DOHH2 (cell line): Measurements from ENCODE around the gene MAGI1.

Experiments
- CTCF ChIP-seq: fragments of 200-600 bp; sonication (generic); IDR thresholded peaks from one replicate; pipeline ENCODE4 v1.5.1; 2014; ENCODE audit warnings: antibody characterized with exemption, mild to moderate bottlenecking, low read depth, low read length; ENCODE audit not compliant: poor library complexity, severe bottlenecking
- EZH2phosphoT487 ChIP-seq: fragments of 200-600 bp; sonication (generic); IDR thresholded peaks from 2 replicates; pipeline ENCODE4 v1.6.1; 2017; ENCODE audit warnings: borderline replicate concordance, mild to moderate bottlenecking, antibody characterized with exemption, low read length, moderate library complexity, mixed read lengths

GRCh38 chr3:65406470-65406869, 632.2 kb downstream of the MAGI1 start:
- TF ChIP-seq CTCF (no peak), EZH2phosphoT487 (no peak)
